Vagina (tissue), 2 donors: ENCODE results near the gene MARVELD3. TPM values are rescaled to one million over a fixed set of nuclear protein-coding genes. Genes with fewer than 3 reads are reported as not detected.

ENCODE experiments used
- DNase-seq, 2 donors: peaks; one replicate each; pipeline ENCODE4 v3.0.0-alpha.2; 2017; ENCODE audit errors: extremely low spot score in 2 of 2
- H3K27ac ChIP-seq: fragments of 200-600 bp; sonication (generic); one replicate; pipeline ENCODE4 v1.5.1; 2019
- H3K27me3 ChIP-seq: fragments of 200-600 bp; sonication (generic); one replicate; pipeline ENCODE4 v1.5.1; 2019
- H3K36me3 ChIP-seq, 2 donors: fragments of 200-600 bp; sonication (generic); one replicate each; pipeline ENCODE4 v1.5.1; 2017 to 2019
- H3K4me1 ChIP-seq: fragments of 200-600 bp; sonication (generic); one replicate; pipeline ENCODE4 v1.5.1; 2019
- H3K4me3 ChIP-seq, 2 donors: fragments of 200-600 bp; sonication (generic); 1 replicate in 1 of 2; 2 replicates in 1 of 2; pipeline ENCODE4 v1.5.1; 2016 to 2019
- H3K9me3 ChIP-seq: fragments of 200-600 bp; sonication (generic); one replicate; pipeline ENCODE4 v1.5.1; 2019
- POLR2A ChIP-seq, 2 donors: fragments of 450-650 bp; IDR thresholded peaks; one replicate each; pipeline ENCODE4 v1.6.1; 2017; ENCODE audit warnings: antibody characterized with exemption in 2 of 2, mild to moderate bottlenecking in 2 of 2, moderate library complexity in 2 of 2
- POLR2AphosphoS5 ChIP-seq, 2 donors: sonication (generic); formaldehyde crosslinking; IDR thresholded peaks; one replicate each; pipeline ENCODE4 v1.9.0; 2017; ENCODE audit warnings: antibody characterized with exemption in 2 of 2, mild to moderate bottlenecking in 2 of 2, low read depth in 1 of 2; ENCODE audit not compliant: insufficient read depth in 1 of 2
- intact Hi-C: fragments of 100-400 bp; cut with DNase I; formaldehyde crosslinking; loops from one replicate; pipeline ENCODE4 v1.15.1; 2023
- total RNA-seq: library from RNA; depleted of rRNA; stranded (reverse); fragments of >200 nt; gene quantifications from one replicate; pipeline ENCODE4 v1.2.3, GENCODE V29; 2016
- TF ChIP-seq, protein P1 (sequence below), 3 experiments: fragments of 450-650 bp in 2 of 3; fragments of 200-600 bp in 1 of 3; sonication (generic) in 1 of 3; IDR thresholded peaks; one replicate each; pipeline ENCODE4 v1.5.1; 2017 to 2019; ENCODE audit warnings: antibody characterized with exemption in 3 of 3, mild to moderate bottlenecking in 2 of 3, moderate library complexity in 2 of 3

Gene MARVELD3
- total RNA-seq, 1 donor from 2014 or later = 4.7 TPM

DNA sequence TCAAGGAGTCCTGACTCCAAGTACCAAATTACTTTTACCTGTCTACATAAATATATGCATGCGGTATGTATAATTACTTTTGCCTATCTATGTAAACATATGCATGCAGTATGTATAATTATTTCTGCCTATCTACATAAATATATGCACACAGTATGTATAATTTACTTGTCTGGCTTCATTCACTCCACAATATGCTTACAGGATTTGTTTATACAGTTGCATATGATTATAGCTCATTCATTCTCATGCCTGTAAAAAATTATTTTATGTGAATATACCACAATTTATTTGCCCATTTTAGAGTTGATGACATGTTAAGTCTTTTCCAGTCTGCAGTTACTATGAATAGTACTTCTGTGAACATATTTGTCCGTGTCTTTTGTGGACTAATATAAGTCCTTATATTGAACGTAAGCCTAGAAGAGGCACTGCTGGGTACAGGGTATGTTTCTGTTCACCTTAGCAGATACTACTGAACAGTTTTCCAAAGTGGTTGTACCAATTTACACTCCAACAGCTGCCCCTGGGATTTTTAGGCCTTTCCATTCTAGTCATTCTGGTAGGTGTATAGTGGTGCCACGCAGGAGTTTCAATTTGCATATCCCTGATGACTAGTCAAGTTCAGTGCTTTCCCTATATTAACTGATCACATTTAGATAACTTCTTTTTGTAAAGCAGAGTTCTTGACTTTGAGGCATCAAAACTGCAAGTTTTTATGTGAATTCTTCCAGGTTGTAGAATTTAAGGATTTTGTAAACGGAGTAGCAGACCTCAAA lies 47.0 kb downstream of the MARVELD3 start:
- no peak for DNase-seq
- no peak for TF ChIP-seq POLR2AphosphoS5 (IDR thresholded peaks at IDR 0.05; ENCODE audit: insufficient read depth in 1 of 2, low read depth in 1 of 2)
- TF ChIP-seq, protein P1, sequence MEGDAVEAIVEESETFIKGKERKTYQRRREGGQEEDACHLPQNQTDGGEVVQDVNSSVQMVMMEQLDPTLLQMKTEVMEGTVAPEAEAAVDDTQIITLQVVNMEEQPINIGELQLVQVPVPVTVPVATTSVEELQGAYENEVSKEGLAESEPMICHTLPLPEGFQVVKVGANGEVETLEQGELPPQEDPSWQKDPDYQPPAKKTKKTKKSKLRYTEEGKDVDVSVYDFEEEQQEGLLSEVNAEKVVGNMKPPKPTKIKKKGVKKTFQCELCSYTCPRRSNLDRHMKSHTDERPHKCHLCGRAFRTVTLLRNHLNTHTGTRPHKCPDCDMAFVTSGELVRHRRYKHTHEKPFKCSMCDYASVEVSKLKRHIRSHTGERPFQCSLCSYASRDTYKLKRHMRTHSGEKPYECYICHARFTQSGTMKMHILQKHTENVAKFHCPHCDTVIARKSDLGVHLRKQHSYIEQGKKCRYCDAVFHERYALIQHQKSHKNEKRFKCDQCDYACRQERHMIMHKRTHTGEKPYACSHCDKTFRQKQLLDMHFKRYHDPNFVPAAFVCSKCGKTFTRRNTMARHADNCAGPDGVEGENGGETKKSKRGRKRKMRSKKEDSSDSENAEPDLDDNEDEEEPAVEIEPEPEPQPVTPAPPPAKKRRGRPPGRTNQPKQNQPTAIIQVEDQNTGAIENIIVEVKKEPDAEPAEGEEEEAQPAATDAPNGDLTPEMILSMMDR (IDR thresholded peaks at IDR 0.05) = no peak
- TF ChIP-seq POLR2A (IDR thresholded peaks at IDR 0.05) = no peak
- H3K36me3 ChIP-seq = peaks cover 0 to 52% of the 10 kb centered on the region in 2 donors
- H3K4me1 ChIP-seq = no peaks in the 10 kb centered on the region
- intact Hi-C loops = no loop called here
- H3K27ac ChIP-seq = no peak overlapping the region
- no peak overlapping the region for H3K4me3 ChIP-seq
- H3K27me3 ChIP-seq = no peaks in the 10 kb centered on the region
- no peaks in the 10 kb centered on the region for H3K9me3 ChIP-seq

DNA sequence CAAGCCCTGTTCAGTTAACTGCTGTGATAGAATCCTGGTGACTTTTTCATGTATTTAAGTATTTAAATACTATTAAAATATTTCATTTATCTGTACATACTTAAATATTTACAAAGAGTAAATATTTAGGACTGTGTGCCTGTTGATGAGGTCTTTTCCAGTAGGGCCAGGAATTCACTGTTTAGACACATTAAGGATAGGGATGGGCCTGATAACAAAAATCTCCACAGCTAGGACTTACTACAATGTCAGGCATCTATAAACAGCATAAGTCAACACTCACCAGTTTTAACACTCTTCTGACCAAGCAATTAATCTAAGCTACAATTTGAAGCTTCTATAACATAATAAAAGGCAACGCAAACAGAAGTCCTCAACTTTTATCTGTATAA lies 47.6 kb downstream of the MARVELD3 start:
- no peak for TF ChIP-seq POLR2A (IDR thresholded peaks at IDR 0.05)
- TF ChIP-seq, protein P1 (IDR thresholded peaks at IDR 0.05) = no peak
- TF ChIP-seq POLR2AphosphoS5 (IDR thresholded peaks at IDR 0.05; ENCODE audit: insufficient read depth in 1 of 2, low read depth in 1 of 2) = no peak

DNA sequence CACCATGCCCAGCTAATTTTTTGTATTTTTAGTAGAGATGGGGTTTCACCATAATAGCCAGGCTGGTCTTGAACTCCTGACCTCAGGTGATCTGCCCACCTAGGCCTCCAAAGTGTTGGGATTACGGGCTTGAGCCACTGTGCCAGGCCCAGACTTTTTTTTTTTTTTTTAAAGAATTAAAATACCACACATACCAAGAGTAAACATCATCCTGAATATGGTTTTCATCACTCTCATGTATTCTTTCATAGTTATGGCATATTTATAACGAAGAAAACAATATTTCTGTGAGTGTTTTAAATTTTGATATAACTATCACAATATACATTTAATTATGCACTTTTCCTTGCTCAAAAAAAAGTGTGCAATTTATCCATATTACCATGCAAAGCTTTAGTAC lies 48.2 kb downstream of the MARVELD3 start:
- Histone ChIP-seq H3K4me3 (no peak overlapping the region), H3K4me1 (no peaks in the 10 kb centered on the region), H3K27me3 (no peaks in the 10 kb centered on the region), H3K36me3 (peaks cover 0 to 57% of the 10 kb centered on the region in 2 donors), H3K27ac (no peak overlapping the region), H3K9me3 (no peaks in the 10 kb centered on the region)
- TF ChIP-seq POLR2AphosphoS5 (IDR thresholded peaks at IDR 0.05; ENCODE audit: insufficient read depth in 1 of 2, low read depth in 1 of 2) = no peak
- no peak for TF ChIP-seq POLR2A (IDR thresholded peaks at IDR 0.05)
- TF ChIP-seq, protein P1 (IDR thresholded peaks at IDR 0.05) = no peak
- no peak for DNase-seq
- intact Hi-C loops = no loop called here

More for the DNA sequence above, 47.6 kb downstream of the MARVELD3 start:
- intact Hi-C loops = no loop called here
- DNase-seq = no peak
- H3K36me3 ChIP-seq = peaks cover 0 to 58% of the 10 kb centered on the region in 2 donors
- no peaks in the 10 kb centered on the region for H3K9me3 ChIP-seq
- no peak overlapping the region for H3K4me3 ChIP-seq
- no peak overlapping the region for H3K27ac ChIP-seq
- no peaks in the 10 kb centered on the region for H3K4me1 ChIP-seq
- no peaks in the 10 kb centered on the region for H3K27me3 ChIP-seq

DNA sequence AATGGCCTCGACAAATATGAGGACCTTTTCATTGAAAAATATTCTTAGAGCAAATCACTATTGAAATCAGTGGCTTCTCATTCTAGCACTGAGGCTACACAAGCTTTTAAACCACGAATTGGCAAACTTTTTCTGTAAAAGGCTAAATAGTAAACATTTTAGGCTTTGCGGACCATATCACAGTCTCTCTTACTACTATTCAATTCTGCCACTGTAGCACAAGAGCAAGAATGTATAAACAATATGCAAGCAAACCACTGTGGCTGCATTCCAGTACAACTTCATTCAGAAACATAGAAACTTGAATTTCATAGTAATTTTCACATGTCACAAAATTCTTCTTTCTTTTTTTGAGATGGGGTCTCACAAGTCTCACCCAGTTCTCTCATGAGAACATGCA lies 49.4 kb downstream of the MARVELD3 start:
- no peaks in the 10 kb centered on the region for H3K27me3 ChIP-seq
- H3K27ac ChIP-seq = no peak overlapping the region
- no peak for TF ChIP-seq POLR2A (IDR thresholded peaks at IDR 0.05)
- TF ChIP-seq, protein P1 (IDR thresholded peaks at IDR 0.05) = no peak
- TF ChIP-seq POLR2AphosphoS5 (IDR thresholded peaks at IDR 0.05; ENCODE audit: insufficient read depth in 1 of 2, low read depth in 1 of 2) = no peak
- no peaks in the 10 kb centered on the region for H3K4me1 ChIP-seq
- H3K9me3 ChIP-seq = no peaks in the 10 kb centered on the region
- intact Hi-C loops = no loop called here
- H3K4me3 ChIP-seq = no peak overlapping the region
- peaks cover 0 to 46% of the 10 kb centered on the region in 2 donors for H3K36me3 ChIP-seq
- DNase-seq = no peak

DNA sequence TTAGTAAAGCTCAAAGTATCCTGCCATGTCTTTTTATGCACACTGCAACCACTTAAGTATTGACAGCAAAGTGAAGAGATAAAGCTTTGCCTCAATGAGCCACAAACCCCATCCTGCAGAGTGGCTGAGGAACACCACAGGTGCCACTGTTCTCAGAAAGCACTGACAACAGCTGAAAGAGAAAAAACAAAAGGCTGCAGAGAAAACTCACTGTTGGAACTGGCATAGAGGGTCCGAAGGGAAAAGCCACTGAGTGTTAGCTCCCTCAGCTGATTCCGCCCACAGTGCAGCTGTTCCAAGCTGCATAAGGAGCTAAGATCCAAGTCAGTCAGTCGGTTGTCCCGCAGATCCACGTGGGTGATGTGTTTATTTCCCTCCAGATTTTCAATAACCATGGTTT lies 50.3 kb downstream of the MARVELD3 start:
- Histone ChIP-seq H3K27ac (no peak overlapping the region), H3K9me3 (no peaks in the 10 kb centered on the region), H3K4me3 (no peak overlapping the region), H3K36me3 (peaks cover 0 to 42% of the 10 kb centered on the region in 2 donors), H3K4me1 (no peaks in the 10 kb centered on the region), H3K27me3 (no peaks in the 10 kb centered on the region)
- intact Hi-C loops = no loop called here
- TF ChIP-seq POLR2A (IDR thresholded peaks at IDR 0.05) (no peak), POLR2AphosphoS5 (IDR thresholded peaks at IDR 0.05; ENCODE audit: insufficient read depth in 1 of 2, low read depth in 1 of 2) (no peak)
- TF ChIP-seq, protein P1 (IDR thresholded peaks at IDR 0.05) = no peak
- DNase-seq = no peak
